IMR-90 (cell line): ENCODE measurements around the gene ENTPD7. TPM values are rescaled to one million over a fixed set of nuclear protein-coding genes. Genes with fewer than 3 reads are reported as not detected.

Experiments used
- ATAC-seq: fragments of 200-7000 bp; cut with Tn5 transposase; 2 replicates; pipeline ENCODE4 v1.9.1; 2020; ENCODE audit warnings: low read depth, mild to moderate bottlenecking, moderate library complexity
- BruUV-seq: library from RNA; stranded (reverse); fragments of 400-500 nt; replicated peaks from 2 replicates; lab custom pipeline; 2021; lab: Mats Ljungman, UMichigan
- CTCF ChIA-PET: fragments of 300-600 bp; formaldehyde crosslinking; extraction: SDS; loops from one replicate; lab custom pipeline; 2021; ENCODE audit warnings: antibody characterized with exemption; lab: Yijun Ruan, JAX
- POLR2A ChIA-PET: fragments of 300-600 bp; sonication (Branson Sonifier 250); formaldehyde crosslinking; loops from one replicate; lab custom pipeline; 2022; ENCODE audit warnings: antibody characterized with exemption; ENCODE audit not compliant: unreplicated experiment; lab: Charles Lee
- DNase-seq: peaks from one replicate; pipeline ENCODE4 v3.0.0; 2013
- H2AFZ ChIP-seq: replicated peaks from 2 replicates; pipeline ENCODE3; 2013; ENCODE audit warnings: low read length, mild to moderate bottlenecking; ENCODE audit not compliant: poor library complexity
- H2AK5ac ChIP-seq: 2 replicates; pipeline ENCODE4 v1.6.1; 2013; ENCODE audit warnings: low read depth, low read length, inconsistent platforms
- H2AK9ac ChIP-seq: replicated peaks from 2 replicates; pipeline ENCODE3; 2013; ENCODE audit warnings: mild to moderate bottlenecking, low read depth, low read length, moderate library complexity; ENCODE audit not compliant: poor library complexity
- H2BK120ac ChIP-seq: 2 replicates; pipeline ENCODE4 v1.6.1; 2013; ENCODE audit warnings: low read depth, low read length, inconsistent platforms
- H2BK15ac ChIP-seq: 3 replicates; pipeline ENCODE4 v1.6.1; 2013; ENCODE audit warnings: low read depth, low read length, inconsistent platforms
- H2BK20ac ChIP-seq: 2 replicates; pipeline ENCODE4 v1.6.1; 2013; ENCODE audit warnings: low read depth, mild to moderate bottlenecking, inconsistent platforms, low read length, moderate library complexity
- H2BK5ac ChIP-seq: 2 replicates; pipeline ENCODE4 v1.6.1; 2013; ENCODE audit warnings: mild to moderate bottlenecking, low read depth, low read length, inconsistent platforms; ENCODE audit not compliant: poor library complexity, severe bottlenecking
- H3K14ac ChIP-seq: replicated peaks from 2 replicates; pipeline ENCODE4 v1.6.1; 2013; ENCODE audit warnings: low read depth, low read length, inconsistent platforms
- H3K18ac ChIP-seq: 2 replicates; pipeline ENCODE4 v1.6.1; 2013; ENCODE audit warnings: low read depth, low read length, control low read depth
- H3K23ac ChIP-seq: 2 replicates; pipeline ENCODE4 v1.6.1; 2013; ENCODE audit warnings: low read depth, low read length, inconsistent platforms
- H3K27ac ChIP-seq: 2 replicates; pipeline ENCODE4 v1.5.1; 2013; ENCODE audit warnings: mild to moderate bottlenecking, control low read depth, low read length; ENCODE audit not compliant: insufficient read depth
- H3K27me3 ChIP-seq: 2 replicates; pipeline ENCODE4 v1.6.1; 2013; ENCODE audit warnings: low read length; ENCODE audit not compliant: control insufficient read depth, insufficient read depth
- H3K36me3 ChIP-seq: 2 replicates; pipeline ENCODE4 v1.6.1; 2013; ENCODE audit warnings: low read length, mixed read lengths; ENCODE audit not compliant: control insufficient read depth, insufficient read depth
- H3K4ac ChIP-seq: 2 replicates; pipeline ENCODE4 v1.6.1; 2013; ENCODE audit warnings: low read depth, low read length, inconsistent platforms
- H3K4me1 ChIP-seq: 2 replicates; pipeline ENCODE4 v1.6.1; 2013; ENCODE audit warnings: low read length, mixed read lengths; ENCODE audit not compliant: control insufficient read depth, insufficient read depth
- H3K4me2 ChIP-seq: 2 replicates; pipeline ENCODE4 v1.6.1; 2013; ENCODE audit warnings: low read depth, mild to moderate bottlenecking, control low read depth, low read length, moderate library complexity
- H3K4me3 ChIP-seq: 2 replicates; pipeline ENCODE4 v1.5.1; 2013; ENCODE audit warnings: low read depth, mild to moderate bottlenecking, control low read depth, low read length, moderate library complexity; ENCODE audit not compliant: insufficient read depth
- H3K56ac ChIP-seq: 2 replicates; pipeline ENCODE4 v1.6.1; 2013; ENCODE audit warnings: low read length, inconsistent platforms; ENCODE audit not compliant: insufficient read depth; ENCODE audit errors: extremely low read depth
- H3K79me1 ChIP-seq, 2 experiments: 2 replicates each; pipeline ENCODE4 v1.6.1; 2013; ENCODE audit warnings: low read length in 2 of 2, inconsistent platforms in 1 of 2, low read depth in 1 of 2
- H3K9ac ChIP-seq: 2 replicates; pipeline ENCODE4 v1.6.1; 2013; ENCODE audit warnings: low read depth, low read length, control low read depth
- H3K9me1 ChIP-seq: 2 replicates; pipeline ENCODE4 v1.6.1; 2013; ENCODE audit warnings: low read length, inconsistent platforms; ENCODE audit not compliant: insufficient read depth
- H3K9me3 ChIP-seq: 2 replicates; pipeline ENCODE4 v1.6.1; 2013; ENCODE audit warnings: low read length; ENCODE audit not compliant: control insufficient read depth, insufficient read depth
- H4K20me1 ChIP-seq: 2 replicates; pipeline ENCODE4 v1.6.1; 2013; ENCODE audit warnings: low read length, inconsistent platforms; ENCODE audit not compliant: insufficient read depth
- H4K5ac ChIP-seq: 2 replicates; pipeline ENCODE4 v1.6.1; 2013; ENCODE audit warnings: mild to moderate bottlenecking, low read depth, low read length, control low read depth
- H4K8ac ChIP-seq, 2 experiments: 2 replicates each; pipeline ENCODE4 v1.6.1; 2013; ENCODE audit warnings: low read depth in 2 of 2, low read length in 2 of 2, control low read depth in 1 of 2, inconsistent platforms in 1 of 2
- H4K91ac ChIP-seq: 2 replicates; pipeline ENCODE4 v1.6.1; 2013; ENCODE audit warnings: low read depth, low read length, inconsistent platforms; ENCODE audit not compliant: insufficient read depth
- CEBPB ChIP-seq: IDR thresholded peaks from 2 replicates; pipeline ENCODE4 v1.6.1; 2012; ENCODE audit warnings: low read depth, low read length, improper control_type of control experiment
- MAZ ChIP-seq: IDR thresholded peaks from 2 replicates; pipeline ENCODE4 v1.6.1; 2012; ENCODE audit warnings: low read depth, mild to moderate bottlenecking, low read length, improper control_type of control experiment, moderate library complexity, borderline replicate concordance
- MXI1 ChIP-seq: IDR thresholded peaks from 2 replicates; pipeline ENCODE4 v1.6.1; 2012; ENCODE audit warnings: low read depth, mild to moderate bottlenecking, low read length, moderate library complexity, borderline replicate concordance
- NFE2L2 ChIP-seq: fragments of 150-350 bp; IDR thresholded peaks from 2 replicates; pipeline ENCODE4 v1.6.1; 2016; ENCODE audit warnings: low read depth, mild to moderate bottlenecking, low read length
- RFX5 ChIP-seq: IDR thresholded peaks from 2 replicates; pipeline ENCODE4 v1.8.0; 2012; ENCODE audit warnings: low read depth, mild to moderate bottlenecking, low read length, moderate library complexity
- SMC3 ChIP-seq: fragments of 150-350 bp; IDR thresholded peaks from 2 replicates; pipeline ENCODE4 v1.6.1; 2016; ENCODE audit warnings: low read depth, mild to moderate bottlenecking, antibody characterized with exemption, low read length, moderate library complexity
- WGBS, 2 experiments: methylation state at CpG; one replicate each; pipeline versions ENCODE4 v1.1.5 to v1.1.7; 2013; ENCODE audit warnings: missing lambda C conversion rate in 2 of 2; ENCODE audit not compliant: insufficient read length in 1 of 2; ENCODE audit errors: extremely low coverage in 2 of 2; 5-methylcytosine and 5-hydroxymethylcytosine counted together
- dilution Hi-C: fragments of 300-500 bp; cut with HindIII; formaldehyde crosslinking; loops from one replicate; pipeline ENCODE4 v1.14.3; 2018; ENCODE audit warnings: low sequenced_read_pairs; ENCODE audit not compliant: unreplicated experiment
- in situ Hi-C: fragments of 300-500 bp; cut with MboI; formaldehyde crosslinking; loops from 3 replicates; pipeline ENCODE4 v1.14.3; 2019; ENCODE audit warnings: low sequenced_read_pairs, inconsistent platforms, mixed read lengths
- intact Hi-C: fragments of 100-400 bp; cut with micrococcal nuclease; formaldehyde crosslinking; loops from 2 replicates; pipeline ENCODE4 v1.10.0; 2022
- polyA plus RNA-seq, 3 experiments: library from polyadenylated mRNA; depleted of rRNA; stranded (reverse); fragments of >200 nt; gene quantifications; 2 replicates each; pipeline ENCODE4 v1.2.3, GENCODE V29; 2012; ENCODE audit warnings: low replicate concordance in 1 of 3
- total RNA-seq: library from RNA; depleted of rRNA; stranded (reverse); fragments of >200 nt; gene quantifications from 2 replicates; pipeline ENCODE4 v1.2.3, GENCODE V29; 2012
- TF ChIP-seq, protein P1 (sequence below): fragments of 150-350 bp; IDR thresholded peaks from 2 replicates; pipeline ENCODE4 v1.6.1; 2017; ENCODE audit warnings: mild to moderate bottlenecking, antibody characterized with exemption, low read length, low read depth
- TF ChIP-seq, protein P2 (sequence below): conservative IDR thresholded peaks from 2 replicates; pipeline ENCODE4 v1.5.1; 2012; ENCODE audit warnings: mild to moderate bottlenecking, low read depth, low read length, improper control_type of control experiment
- TF ChIP-seq, protein P3 (sequence below): fragments of 150-350 bp; IDR thresholded peaks from 2 replicates; pipeline ENCODE4 v1.6.1; 2016; ENCODE audit warnings: low read depth, mild to moderate bottlenecking, low read length, moderate library complexity, borderline replicate concordance

ENTPD7 gene
- total and polyA plus RNA-seq, 2 of the 4 experiments (the other 2 are of a cell fraction) = 8.0 to 23.3 TPM

DNA sequence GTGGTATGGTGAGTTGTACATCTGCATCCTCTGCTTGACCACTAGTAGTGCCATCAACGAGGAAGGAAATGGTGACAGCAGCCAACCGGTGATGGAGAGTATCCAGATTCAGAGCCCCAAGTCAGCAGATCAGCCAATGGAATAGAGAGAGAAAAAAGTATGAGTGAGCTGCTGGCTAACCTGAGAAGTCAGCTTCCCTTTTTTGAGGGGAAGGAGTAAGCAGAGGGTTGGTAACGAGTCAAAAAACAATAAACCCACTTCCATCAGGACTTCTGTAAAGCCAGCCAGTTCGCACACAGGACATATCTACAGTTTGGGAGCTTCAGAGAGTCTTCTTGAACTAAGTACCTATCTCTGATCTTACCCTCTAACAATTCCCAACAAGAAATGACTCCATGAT lies 48.0 kb upstream of the ENTPD7 start:
- in situ Hi-C loops = loop anchor here (5.0 kb wide), 2 partner anchors 179 to 219 kb away; partner anchors contain the start of gene GOT1
- POLR2A ChIA-PET = no interaction called here

More for the DNA sequence above, 48.0 kb upstream of the ENTPD7 start:
- intact Hi-C loops (no loop called here), dilution Hi-C loops (no loop called here)
- H3K18ac ChIP-seq = no peak overlapping the region
- no peak overlapping the region for H2BK20ac ChIP-seq
- no peak overlapping the region for H2AFZ ChIP-seq
- no peak overlapping the region for H3K56ac ChIP-seq
- H3K4me3 ChIP-seq = no peak overlapping the region
- no peak for DNase-seq
- H3K14ac ChIP-seq = no peak overlapping the region
- H3K79me1 ChIP-seq = peaks cover 2 to 6% of the 10 kb centered on the region in 2 experiments; a peak in 2 of 4 replicates
- no peak overlapping the region for H2BK120ac ChIP-seq
- H3K4me2 ChIP-seq = no peak overlapping the region
- H4K5ac ChIP-seq = no peak overlapping the region
- no peak overlapping the region for H4K91ac ChIP-seq
- H2BK15ac ChIP-seq = no peak overlapping the region
- BruUV-seq = no TSS peak
- H2AK5ac ChIP-seq = no peak overlapping the region
- H2AK9ac ChIP-seq = no peak overlapping the region
- TF ChIP-seq, protein P1, sequence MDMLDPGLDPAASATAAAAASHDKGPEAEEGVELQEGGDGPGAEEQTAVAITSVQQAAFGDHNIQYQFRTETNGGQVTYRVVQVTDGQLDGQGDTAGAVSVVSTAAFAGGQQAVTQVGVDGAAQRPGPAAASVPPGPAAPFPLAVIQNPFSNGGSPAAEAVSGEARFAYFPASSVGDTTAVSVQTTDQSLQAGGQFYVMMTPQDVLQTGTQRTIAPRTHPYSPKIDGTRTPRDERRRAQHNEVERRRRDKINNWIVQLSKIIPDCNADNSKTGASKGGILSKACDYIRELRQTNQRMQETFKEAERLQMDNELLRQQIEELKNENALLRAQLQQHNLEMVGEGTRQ = no peak
- TF ChIP-seq, protein P2, sequence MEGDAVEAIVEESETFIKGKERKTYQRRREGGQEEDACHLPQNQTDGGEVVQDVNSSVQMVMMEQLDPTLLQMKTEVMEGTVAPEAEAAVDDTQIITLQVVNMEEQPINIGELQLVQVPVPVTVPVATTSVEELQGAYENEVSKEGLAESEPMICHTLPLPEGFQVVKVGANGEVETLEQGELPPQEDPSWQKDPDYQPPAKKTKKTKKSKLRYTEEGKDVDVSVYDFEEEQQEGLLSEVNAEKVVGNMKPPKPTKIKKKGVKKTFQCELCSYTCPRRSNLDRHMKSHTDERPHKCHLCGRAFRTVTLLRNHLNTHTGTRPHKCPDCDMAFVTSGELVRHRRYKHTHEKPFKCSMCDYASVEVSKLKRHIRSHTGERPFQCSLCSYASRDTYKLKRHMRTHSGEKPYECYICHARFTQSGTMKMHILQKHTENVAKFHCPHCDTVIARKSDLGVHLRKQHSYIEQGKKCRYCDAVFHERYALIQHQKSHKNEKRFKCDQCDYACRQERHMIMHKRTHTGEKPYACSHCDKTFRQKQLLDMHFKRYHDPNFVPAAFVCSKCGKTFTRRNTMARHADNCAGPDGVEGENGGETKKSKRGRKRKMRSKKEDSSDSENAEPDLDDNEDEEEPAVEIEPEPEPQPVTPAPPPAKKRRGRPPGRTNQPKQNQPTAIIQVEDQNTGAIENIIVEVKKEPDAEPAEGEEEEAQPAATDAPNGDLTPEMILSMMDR = no peak
- TF ChIP-seq MAZ (no peak), RFX5 (no peak), SMC3 (no peak), NFE2L2 (no peak), MXI1 (no peak), CEBPB (no peak)
- TF ChIP-seq, protein P3, sequence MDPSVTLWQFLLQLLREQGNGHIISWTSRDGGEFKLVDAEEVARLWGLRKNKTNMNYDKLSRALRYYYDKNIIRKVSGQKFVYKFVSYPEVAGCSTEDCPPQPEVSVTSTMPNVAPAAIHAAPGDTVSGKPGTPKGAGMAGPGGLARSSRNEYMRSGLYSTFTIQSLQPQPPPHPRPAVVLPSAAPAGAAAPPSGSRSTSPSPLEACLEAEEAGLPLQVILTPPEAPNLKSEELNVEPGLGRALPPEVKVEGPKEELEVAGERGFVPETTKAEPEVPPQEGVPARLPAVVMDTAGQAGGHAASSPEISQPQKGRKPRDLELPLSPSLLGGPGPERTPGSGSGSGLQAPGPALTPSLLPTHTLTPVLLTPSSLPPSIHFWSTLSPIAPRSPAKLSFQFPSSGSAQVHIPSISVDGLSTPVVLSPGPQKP = no peak
- H4K20me1 ChIP-seq = no peaks in the 10 kb centered on the region
- no CpG with 5 or more reads among the region's 4 CpGs for WGBS, 2 experiments
- H3K23ac ChIP-seq = no peak overlapping the region
- no peak overlapping the region for H4K8ac ChIP-seq
- no peak overlapping the region for H3K4ac ChIP-seq
- no peaks in the 10 kb centered on the region for H3K4me1 ChIP-seq
- H3K27ac ChIP-seq = no peak overlapping the region
- CTCF ChIA-PET = interaction anchor here (0.6 to 1.8 kb wide), 4 partner anchors 13 to 218 kb away, joined by 3 to 10 read pairs (median 3); no protein-coding TSS in a partner anchor
- no peaks in the 10 kb centered on the region for H3K9me1 ChIP-seq
- no peak overlapping the region for H2BK5ac ChIP-seq
- no peak overlapping the region for H3K9ac ChIP-seq
- H3K9me3 ChIP-seq = no peaks in the 10 kb centered on the region
- H3K27me3 ChIP-seq = no peaks in the 10 kb centered on the region
- no peak for ATAC-seq
- peaks cover 26% of the 10 kb centered on the region for H3K36me3 ChIP-seq
